HG03175 (cell line): Measurements from ENCODE around the gene ALKBH1.
"Not testable (repeated sequence)": the region's sequence is repeated elsewhere in the genome, so short reads cannot be mapped to it uniquely, and the experiment has no call there.

Source experiments
- ATAC-seq: cut with Tn5 transposase; IDR thresholded peaks from one replicate; pipeline ENCODE4 v1.9.1; 2021; ENCODE audit warnings: mild to moderate bottlenecking, moderate library complexity; ENCODE audit not compliant: unreplicated experiment

ALKBH1 gene

DNA sequence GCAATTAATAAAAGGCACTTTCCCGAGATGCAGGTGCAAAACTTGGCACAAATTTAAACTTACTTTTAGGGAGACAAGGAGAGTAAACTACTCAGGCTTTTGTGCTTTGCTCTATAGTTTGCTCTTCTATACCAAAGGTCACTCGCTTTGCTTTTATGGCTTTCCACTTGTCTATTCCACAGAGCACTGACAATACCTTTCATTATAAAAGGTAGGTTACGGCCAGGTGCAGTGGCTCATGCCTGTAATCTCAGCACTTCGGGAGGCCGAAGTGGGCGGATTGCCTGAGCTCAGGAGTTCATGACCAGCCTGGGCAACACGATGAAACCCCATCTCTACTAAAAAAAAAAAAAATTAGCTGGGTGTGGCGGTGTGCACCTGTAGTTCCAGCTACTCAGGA lies 32.9 kb downstream of the ALKBH1 start:
- no peak for ATAC-seq

DNA sequence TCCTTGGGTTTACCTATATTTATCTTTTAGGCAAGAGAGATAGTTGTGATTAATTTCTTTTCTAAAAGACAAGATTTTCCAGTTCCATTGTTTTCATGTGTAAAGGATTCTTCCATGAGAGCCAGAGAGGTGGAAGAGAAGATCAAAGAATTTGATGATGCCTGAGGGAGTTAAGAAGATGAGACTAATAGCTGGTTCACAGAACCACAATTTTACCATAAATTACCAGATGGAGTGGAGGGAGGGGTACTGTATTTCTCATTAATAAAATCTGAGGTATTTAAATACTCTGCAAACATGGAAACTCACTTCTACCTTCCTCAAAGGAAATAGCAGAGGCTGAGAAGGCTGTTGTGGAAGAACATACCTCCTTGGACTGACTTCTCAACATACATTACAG lies 34.6 kb downstream of the ALKBH1 start:
- ATAC-seq, result no peak

DNA sequence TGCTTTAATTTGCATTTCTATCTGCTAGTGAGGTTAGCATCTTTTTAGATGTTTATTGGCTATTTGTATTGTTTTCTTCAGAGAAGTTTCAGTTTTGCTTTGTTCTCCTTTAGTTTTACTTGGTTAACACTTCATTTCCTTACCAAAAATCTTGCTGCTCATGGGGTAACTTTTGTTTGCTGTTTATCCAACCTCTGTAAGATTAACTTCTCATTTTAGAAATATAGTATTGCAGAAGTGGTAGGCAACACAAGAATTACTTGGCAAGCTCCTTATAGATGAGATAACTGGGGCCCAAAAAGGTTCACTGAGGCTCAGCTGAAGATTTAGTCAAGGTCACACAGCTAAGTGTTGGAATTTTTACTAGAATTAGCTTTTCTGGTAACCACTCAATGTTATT lies 40.5 kb downstream of the ALKBH1 start:
- no peak for ATAC-seq

DNA sequence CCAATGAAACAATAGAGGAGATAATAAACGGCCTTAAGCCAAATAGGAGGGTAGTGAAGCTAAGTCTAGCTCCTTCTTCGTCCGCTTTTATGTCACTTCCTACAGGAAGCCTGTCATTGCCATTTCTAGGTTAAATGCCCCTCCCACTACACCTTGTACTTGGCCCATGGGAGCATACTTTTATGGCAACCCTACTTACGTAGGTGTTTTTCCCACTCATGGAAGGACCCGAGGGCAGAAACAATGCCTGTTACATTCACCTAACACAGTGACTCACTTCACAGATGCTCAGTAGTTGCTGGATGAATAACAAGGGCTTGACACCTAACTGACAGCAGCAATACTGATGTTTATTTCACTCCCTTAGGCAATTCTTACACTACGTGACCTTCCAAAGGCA lies 44.5 kb downstream of the ALKBH1 start:
- ATAC-seq, result no peak

DNA sequence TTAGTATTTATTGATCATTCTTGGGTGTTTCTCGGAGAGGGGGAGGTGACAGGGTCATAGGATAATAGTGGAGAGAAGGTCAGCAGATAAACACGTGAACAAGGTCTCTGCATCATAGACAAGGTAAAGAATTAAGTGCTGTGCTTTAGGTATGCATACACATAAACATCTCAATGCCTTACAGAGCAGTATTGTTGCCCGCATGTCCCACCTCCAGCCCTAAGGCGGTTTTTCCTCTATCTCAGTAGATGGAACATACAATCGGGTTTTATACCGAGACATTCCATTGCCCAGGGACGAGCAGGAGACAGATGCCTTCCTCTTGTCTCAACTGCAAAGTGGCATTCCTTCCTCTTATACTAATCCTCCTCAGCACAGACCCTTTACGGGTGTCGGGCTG lies 46.3 kb downstream of the ALKBH1 start:
- ATAC-seq, result not testable (repeated sequence)

DNA sequence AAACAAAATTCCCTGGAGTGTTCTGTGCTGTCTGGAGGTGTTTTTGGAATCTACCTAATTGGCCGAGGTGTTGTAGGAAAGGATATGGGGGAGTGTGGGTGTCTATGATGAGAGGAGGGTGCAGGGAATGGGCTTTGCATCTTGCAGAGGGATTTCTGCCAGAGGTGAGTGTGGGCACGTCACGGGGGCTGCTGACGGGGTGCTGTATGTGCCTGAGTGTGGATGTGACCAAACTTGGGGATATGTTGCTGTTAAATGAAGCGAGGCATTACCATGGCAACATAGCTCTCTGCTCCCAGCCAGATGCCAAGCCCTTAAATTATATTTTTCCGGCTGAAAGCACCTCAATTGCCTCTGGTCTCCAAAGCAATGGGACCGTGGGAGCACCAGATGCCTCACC lies 47.1 kb downstream of the ALKBH1 start:
- ATAC-seq, result no peak

DNA sequence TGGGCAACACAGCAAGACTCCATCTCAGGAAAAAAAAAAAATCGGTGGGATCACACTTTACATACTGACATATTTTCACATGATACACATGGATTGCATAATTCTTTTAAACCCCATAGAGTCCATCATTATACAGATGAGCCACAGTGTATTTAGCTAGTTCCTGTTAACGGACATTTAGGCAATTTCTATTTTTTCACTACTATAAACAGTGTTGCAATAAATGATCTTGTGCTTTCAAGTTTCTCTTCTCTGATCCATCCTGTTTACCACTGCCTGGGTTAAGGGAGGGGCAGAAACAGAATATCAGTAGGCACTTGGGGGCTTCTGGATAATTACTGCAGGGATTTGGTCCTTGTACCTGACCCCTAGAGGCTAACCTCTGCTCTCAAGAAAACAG lies 48.0 kb downstream of the ALKBH1 start:
- ATAC-seq, result no peak

DNA sequence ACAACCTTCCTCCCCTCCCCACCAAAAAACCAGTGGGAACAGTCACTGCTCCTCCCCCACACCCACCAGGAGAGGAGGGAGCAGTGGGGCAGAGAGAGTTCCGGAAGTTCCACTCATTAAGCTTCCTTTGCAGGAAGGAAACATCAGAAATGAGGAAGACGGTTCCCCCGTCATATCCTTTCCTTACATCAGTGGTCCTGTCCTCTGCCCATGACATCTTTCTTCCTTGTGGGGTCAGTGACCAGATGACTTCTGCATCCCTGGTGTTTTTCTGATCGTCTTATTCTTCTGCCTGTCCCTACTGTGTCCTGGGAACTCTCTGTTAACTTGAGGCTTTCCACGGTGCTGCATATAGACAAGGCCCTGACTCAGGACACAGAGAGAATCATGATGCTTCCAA lies 50.5 kb downstream of the ALKBH1 start:
- no peak for ATAC-seq

DNA sequence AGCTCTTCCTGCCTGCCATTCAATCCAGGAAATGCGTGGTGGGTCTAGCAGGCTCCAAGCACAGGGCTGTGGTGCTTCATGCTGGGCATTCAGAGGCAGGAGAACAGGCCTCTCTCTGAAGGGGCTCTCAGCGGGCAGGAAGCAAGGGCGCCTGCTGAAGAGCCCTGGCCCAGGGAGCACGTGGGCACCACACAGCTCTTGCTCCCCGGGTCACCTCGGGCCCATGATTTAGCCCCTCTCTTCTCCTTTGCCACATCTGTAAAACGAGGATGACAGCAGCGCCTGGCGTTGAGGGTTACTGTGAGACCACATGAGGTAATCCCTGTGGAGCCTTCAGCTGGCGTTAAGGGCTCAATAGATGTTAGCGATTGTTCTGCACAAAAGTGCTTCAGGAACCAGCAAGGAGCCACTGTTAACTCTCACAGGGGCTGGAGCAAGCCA lies 53.8 kb downstream of the ALKBH1 start:
- no peak for ATAC-seq

DNA sequence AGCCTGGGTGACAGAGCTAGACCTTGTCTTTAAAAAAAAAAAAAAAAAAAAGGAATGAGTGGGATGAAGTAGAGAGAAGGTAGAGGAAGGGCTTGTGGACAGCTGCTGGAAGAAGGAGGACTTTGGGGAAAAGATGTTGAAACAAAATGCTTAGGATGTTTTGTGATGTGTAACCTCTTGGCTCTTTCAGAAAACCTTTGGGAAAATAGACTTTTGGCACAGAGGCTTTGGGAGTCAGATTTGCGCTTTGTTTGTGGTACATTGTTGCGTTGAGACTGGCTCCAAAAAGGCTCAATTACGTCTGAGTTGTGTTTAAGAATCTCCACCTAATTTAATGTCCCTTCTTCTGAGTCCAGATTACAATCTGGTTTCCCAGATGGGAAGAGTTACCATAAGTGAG lies 58.5 kb downstream of the ALKBH1 start:
- ATAC-seq, result no peak

DNA sequence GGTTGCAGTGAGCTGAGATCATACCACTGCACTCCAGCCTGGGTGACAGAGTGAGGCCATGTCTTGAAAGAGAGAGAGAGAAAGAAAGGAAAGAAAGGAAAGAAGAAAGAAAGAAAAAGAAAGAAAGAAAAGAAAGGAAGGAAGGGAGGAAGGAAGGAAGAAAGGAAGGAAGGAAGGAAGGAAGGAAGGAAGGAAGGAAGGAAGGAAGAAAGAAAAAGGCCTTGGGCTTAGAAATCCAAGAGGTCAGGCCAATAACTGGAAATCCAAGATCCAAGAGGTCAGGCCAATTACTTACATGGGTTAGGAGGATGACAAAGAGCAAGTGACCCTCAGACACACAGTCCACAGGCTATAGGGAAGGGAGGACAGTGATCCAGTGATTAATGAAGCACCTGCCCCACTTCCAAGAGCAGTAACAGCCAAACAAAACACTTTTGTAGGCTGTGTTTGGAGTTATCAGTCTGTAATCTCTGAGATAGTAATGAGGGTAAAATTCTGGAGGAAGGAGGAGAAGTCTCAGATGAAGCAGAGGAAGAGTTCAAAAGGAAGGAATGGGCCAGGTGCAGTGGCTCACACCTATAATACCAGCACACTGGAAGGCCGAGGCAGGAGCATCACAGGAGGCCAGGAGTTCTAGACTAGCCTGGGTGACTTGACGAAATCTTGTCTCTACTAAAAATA lies 59.2 kb downstream of the ALKBH1 start:
- ATAC-seq, result no peak

DNA sequence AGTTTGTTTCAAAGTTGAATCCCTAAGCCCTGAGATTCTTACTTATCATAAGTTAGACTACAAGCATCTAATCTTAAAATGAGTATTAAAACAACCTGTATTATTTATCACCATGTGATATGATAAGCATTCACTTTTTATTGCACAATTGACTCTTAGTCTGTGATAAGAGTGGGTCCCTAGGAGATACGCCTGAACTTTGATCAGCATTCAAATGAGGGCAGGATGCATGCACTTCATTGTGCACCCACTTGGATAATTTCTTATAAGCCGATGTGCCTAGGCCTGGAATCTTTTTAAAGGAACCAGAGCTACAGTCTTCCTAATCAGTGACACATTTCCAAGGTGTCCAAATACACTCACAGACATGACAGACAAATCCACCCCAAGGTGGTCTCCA lies 60.0 kb downstream of the ALKBH1 start:
- no peak for ATAC-seq

DNA sequence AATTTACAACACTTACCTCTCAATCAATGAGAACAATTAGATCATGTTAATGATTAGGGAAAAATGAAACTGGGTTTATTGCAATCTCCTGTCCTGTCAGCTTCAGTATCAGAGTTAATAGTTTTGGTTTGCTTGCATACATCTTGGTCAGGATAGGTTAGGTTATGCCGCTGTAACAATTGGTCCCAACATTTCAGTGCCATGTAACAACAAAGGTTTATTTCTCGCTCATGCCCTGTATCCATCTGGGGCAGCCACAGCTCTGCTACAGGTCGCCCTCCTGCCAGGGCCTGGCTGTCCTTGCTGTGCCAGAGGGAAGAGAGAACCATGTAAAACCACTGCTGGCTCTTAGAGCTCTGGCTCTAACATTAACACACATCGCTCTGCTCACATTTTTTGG lies 60.9 kb downstream of the ALKBH1 start:
- ATAC-seq, result no peak

DNA sequence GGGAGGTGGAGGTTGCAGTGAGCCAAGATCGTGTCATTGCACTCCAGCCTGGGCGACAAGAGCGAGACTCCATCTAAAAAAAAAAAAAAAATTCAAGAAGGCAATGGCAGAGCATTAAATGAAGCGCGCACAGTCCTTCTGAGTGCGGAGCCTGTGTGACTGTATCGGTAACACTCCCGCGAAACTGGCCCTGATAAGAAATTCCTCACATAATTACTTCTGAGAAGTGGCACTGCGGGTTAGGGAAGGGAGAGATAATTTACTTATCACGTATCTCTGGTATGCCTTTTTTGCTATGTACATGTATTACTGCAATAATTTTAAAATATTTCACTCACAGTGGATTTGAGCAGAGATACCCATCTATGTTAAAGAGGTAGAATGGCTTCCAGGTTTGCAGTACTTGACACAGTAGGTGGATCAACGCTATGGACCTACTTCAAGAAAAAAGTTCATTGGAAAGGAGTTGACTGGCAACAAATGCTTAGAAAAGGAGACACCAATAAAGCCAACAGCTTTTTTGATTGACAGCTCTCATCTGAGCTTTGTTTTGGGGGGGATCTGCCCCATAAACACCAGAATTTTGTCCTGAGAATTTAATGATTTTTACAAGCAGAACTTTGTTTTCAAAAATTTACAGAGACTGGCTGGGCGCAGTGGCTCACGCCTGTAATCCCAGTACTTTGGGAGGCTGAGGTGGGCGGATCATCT lies 62.1 kb downstream of the ALKBH1 start:
- no peak for ATAC-seq

DNA sequence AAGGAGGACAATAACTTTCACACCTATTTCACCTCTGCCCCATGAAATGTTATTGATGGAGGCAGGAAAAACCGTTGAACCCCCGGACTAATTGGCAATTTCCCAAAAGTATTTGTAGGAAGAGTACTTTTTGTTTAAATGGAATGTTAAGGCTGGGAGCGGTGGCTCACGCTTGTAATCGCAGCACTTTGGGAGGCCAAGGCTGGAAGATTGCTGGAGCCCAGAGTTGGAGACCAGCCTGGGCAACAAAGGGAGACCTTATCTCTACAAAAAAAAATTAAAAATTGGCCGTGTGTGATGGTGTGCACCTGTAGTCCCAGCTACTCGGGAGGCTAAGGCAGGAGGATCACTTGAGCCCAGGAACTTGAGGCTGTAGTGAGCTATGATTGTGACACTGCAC lies 65.4 kb downstream of the ALKBH1 start:
- ATAC-seq, result no peak

DNA sequence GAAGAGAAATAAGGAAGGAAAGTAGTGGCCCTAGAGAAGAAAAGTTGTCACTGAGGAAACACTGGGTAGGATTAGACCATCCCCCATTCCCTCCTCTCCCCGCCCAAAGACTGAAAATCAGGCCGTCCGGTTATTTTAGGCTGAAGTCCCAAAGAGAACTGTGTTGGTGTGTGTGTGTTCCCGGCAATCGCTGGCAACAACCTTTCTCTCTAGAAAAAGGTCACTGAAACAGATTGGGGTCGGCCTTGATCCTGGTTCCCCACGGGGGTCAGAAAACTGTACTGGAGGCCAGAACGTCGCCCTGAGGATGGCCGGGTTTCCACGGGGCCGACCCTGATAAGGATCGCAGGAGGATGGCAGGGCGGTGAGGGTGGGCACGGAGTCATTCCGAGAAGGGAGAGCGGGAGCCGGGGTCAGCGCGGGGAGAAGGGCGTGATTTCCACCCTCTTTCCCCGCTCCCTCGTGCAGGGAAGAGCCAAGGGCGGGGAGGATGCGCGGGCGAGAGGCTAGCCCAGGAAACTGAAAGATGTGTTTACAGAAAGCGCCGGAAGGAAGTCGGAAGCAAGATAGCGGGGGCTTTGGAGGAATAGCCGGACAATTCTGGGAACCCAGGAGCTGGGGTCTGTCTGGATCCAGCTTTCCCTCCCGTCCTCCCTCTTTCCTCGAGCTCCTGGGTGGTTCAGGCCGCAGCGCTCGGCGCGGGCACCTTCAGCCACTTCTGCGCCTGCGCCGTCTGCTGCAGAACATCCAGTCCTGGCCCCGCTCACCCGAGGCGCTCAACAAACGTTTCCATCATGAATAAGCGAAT lies 66.1 kb downstream of the ALKBH1 start:
- no peak for ATAC-seq

DNA sequence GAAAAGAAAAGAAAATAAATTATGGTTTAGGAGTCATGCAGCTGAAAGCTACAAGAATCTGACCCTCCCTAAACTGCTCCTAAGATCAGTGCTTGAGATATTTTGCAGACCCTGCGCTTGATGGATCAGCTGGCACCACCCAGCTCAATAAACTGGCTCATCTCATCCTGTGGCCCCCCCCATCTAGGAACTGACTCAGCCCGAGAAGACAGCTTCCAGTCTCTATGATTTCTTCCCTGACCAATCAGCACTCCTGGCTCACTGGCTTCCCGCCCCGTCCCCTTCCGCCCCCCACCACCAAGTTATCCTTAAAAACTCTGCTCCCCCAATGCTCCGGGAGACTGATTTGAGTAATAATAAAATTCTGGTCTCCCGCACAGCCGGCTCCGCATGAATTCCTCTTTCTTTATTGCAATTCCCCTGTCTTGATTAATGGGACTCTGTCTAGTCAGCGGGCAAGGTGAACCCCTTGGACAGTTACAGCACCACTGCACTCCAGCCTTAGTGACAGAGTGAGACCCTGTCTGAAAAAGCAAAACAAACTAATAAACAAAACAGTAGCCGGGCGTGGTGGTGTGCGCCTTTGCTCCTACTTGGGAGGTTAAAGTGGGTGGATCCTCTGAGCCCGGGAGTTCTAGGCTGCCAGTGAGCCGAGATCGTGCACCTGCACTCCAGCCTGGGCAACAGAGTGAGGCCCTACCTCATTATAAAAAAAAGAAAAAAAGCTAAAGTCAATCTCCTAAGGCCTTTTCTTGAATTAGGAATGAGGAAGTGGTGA lies 66.9 kb downstream of the ALKBH1 start:
- ATAC-seq, result no peak

DNA sequence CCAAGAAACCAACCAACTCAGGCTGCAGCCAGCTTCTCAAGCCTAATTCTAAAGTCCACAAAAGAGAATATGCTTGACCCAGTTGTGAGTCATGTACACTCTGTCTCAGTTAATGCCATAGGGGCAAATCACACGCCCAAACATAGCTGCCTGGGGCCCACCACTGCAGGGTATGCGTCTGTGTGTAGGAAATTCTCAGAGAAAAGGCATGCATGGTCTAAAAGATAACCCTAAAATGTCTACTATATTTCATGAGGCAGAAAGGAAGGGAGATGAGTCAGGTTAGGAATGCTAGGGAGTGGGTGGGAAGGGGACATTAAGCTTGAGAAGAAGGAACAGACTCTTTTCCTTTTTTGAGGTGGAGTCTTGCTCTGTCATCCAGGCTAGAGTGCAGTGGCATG lies 69.1 kb downstream of the ALKBH1 start:
- ATAC-seq, result no peak

DNA sequence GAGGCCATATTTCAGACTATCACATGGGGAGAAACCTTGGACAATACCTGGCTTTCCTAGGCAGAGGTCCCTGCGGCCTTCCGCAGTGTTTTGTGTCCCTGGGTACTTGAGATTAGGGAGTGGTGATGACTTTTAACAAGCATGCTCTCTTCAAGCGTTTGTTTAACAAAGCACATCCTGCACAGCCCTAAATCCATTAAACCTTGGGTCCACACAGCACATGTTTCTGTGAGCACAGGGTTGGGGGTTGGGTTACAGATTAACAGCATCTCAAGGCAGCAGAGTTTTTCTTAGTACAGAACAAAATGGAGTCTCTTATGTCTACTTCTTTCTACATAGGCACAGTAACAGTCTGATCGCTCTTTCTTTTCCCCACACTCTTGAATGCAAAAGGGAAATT lies 72.0 kb downstream of the ALKBH1 start:
- ATAC-seq, result not testable (repeated sequence)

DNA sequence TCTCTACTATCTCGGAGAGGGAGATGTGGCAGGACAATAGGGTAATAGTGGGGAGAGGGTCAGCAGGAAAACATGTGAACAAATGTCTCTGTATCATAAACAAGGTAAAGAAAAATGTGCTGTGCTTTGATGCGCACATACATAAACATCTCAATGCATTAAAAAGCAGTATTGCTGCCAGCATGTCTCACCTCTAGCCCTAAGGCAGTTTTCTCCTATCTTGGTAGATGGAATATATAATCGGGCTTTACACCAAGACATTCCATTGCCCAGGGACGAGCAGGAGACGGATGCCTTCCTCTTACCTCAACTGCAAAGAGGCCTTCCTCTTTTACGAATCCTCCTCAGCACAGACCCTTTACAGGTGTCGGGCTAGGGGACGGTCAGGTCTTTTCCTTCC lies 72.4 kb downstream of the ALKBH1 start:
- ATAC-seq, result not testable (repeated sequence)

DNA sequence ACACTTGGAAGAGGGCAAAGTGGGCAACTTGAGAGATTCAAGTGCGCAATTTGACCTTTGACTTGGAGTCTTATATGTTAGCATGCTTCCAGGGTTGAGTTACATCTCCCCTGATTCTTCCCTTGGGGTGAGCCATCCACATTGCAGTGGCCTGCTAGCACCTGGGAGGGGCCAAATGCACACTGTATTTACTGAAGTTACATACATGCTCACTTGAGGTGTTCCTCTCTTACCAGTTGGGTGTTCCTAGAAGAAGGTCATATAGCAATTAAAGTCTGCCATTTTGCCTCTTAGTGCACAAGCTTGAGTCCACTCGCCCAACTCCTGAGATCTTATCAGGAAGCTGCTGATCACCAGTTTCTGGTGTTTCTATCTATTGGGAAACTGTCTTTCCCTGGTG lies 77.7 kb downstream of the ALKBH1 start:
- no peak for ATAC-seq
